SKM-1 treated with dmso at 0.1 percent for 144 hours (cell line): ENCODE measurements around the gene CABP4.
"Not testable (repeated sequence)": the region's sequence is repeated elsewhere in the genome, so short reads cannot be mapped to it uniquely, and the experiment has no call there.

Source experiments
- DNase-seq: peaks from one replicate; lab custom pipeline; 2025; ENCODE audit not compliant: unreplicated experiment; lab: John Stamatoyannopoulos, UW

The CABP4 gene

DNA sequence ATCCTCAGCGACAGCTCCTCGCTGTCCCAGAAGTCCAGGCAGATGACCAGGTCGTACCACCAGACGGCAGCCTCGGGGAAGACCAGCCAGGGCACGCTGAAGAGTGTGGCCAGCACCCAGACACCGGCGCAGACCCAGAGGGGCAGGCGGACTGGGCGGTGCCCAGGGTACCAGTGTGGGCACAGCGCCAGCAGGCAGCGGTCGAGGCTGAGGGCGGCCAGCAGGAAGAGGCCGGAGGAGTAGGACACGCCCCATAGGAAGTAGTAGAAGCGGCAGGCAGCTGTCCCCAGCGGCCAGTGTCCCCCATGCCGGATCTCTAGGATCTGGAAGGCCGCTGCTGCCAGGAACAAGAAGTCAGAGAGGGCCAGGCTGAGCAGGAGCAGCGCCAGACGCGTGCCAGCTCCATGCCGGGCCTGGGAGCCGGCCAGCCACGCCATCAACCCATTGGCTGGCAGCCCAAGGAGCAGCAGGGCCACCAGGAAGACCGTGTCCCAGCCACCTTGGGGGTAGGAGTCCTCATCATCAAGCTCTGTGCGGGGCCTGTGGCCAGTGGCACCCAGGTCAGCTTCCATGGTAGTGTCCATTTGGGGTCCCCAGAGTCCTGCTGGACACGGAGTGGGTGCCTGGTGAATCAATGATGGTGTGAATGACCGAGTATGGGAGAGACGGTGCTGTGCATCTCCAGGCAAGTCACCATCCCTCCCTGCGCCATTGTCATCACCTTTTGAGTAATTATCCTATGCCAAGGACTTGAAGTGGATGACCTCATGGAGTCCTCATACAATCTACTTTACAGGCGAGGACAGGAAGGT, 2.8 kb upstream of the CABP4 start, which contains the start of gene GPR152:
Gene GPR152, minus strand, starts transcription at position 589 of the 812 bp plus-strand sequence. Its CDS starts 5 bp downstream, at position 584.
- no peak for DNase-seq

DNA sequence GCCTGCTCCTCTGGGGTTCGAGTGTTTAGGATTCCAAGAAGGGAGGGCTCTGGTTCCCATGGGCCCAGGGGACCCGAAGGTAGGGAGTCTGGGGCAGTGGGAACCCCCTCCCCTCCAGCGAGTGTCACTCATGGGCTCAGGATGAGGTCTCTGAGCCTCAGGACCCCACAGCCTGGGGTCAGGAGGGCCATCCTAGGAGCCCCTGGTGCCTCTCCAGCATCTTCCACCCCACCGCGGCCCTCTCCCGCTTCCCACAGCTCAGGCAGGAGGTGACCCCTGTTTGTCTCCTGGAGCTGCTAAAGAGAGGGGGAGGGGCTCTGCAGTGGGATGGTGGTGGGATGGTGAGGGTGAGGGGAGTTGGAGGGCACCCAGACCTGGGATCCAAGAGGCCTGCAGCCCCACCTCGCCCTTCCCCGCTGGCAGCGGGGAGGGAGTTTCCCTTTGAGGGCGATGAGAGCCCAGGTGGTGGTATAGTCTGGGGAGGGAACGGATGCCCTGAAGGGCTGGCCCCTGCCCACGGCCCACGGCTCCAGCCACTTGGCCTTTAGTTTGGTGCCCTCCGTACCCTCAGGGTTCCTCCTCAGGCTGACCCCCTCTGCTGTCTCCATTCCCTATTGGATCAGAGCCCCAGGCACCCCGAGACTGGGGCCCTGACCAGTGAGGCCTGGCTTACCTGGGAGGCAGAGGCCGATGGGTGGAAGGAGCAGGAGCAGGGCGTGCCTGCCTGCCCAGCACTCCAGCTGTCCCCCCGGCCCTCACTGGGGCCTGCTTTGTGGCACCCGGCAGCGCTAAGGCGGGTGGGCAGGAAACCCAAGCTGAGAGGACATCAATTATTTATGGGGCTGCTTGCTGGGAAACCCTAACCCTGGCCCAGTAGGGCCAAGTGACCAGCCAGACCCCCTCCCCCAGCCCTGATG, 1.1 kb upstream of the CABP4 start:
- DNase-seq = no peak

GRCh38 chr11:67456068-67456705, 1.0 kb downstream of the CABP4 start:
- no peak for DNase-seq

DNA sequence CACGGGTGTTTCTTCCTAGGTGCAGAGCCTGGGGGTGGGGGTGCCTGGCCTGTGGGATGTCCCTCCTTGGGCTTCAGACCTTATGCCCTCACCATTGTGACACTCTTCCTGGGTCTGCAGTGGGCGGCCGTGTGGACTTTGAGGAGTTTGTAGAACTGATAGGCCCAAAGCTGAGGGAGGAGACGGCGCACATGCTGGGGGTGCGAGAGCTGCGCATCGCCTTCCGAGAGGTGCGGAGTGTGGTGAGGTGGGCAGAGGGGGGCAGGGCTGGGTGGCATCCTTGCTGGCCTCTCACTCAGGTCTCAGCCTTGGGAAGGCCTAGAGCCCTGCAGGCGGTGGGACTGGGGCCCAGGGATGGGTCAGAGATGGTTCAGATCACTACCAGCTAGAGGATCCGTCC, 2.3 kb downstream of the CABP4 start:
- DNase-seq = no peak

DNA sequence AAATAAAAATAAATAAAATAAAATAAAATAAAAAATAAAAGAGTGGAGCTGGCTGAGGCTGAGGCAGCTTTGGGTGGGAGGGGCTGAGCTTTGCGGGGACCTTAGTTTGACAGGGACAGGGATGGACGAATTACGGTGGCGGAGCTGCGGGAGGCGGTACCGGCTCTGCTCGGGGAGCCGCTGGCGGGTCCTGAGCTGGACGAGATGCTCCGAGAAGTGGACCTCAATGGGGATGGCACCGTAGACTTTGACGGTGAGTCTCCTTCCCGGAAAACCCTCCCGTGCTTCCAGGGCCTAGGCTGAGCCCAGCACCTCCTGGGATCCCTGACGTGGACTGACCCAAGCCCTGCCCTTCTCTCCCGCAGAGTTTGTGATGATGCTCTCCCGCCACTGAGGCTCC, 3.1 kb downstream of the CABP4 start:
- no peak for DNase-seq

DNA sequence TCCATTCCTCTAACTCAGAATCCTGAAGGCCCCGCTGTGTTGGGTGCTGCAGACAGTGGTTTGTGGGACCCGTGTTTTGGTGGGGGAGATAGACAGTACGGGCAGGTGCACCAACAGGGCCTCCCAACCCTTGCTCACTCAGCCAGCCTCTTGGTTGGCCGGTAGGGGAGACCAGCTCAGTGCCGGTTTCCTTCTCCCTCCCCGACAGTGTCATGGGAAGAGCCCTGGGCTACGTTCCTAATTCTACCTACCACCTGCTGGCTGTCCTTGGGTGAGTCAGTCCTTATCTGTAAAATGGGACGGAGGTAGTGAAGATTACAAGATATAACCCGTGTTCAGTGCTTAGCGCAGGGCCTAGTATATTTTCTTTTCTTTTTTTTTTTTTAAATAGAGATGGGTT, 8.0 kb downstream of the CABP4 start:
- DNase-seq = no peak

- peak; percentile 42 for DNase-seq
These were observed 8.7 kb downstream of the CABP4 start for GRCh38 chr11:67463680-67464410.

DNA sequence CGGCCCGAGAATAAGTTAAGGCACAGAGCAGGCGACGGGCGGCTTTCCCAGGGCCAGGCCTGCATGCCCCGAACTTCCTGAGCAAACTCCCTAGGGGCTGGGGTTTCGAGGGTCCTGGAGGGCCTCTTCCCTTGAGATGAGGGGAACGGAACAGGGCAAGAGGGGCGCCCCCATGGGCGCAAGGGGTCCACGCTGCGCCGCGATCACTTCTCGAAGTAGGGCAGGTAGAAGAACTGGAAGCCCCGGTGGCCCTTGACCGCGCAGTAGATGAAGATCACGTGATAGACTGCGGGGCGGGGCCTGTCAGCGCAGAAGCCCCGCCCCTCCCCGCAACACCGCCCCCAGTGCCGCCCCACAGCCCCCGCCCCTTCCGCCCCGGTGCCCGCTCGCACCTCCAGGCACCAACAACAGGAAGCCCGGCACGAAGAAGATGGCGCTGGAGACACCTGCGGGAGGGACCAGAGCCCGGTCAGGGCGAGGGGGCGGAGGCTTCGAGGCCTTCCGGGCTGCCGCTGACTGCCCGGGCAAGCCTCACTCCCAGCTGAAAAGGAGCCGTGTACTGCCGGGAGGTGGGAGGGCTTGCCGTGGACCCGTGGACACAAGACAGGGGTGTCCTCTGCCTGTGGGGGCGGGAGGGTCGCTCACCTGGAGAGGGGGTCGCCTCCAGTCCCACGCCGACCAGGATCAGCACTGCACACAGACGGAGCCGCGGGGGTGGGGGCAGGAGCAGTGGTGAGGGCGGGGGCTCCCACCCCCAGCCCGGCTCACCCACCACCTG, 9.4 kb downstream of the CABP4 start:
- peak; percentile 90 for DNase-seq

- no peak for DNase-seq
These were observed 10.0 kb downstream of the CABP4 start for GRCh38 chr11:67465189-67465510.

GRCh38 chr11:67465530-67465929, 10.4 kb downstream of the CABP4 start:
- DNase-seq = not testable (repeated sequence)

GRCh38 chr11:67466367-67466766, 11.2 kb downstream of the CABP4 start:
- DNase-seq = no peak

DNA sequence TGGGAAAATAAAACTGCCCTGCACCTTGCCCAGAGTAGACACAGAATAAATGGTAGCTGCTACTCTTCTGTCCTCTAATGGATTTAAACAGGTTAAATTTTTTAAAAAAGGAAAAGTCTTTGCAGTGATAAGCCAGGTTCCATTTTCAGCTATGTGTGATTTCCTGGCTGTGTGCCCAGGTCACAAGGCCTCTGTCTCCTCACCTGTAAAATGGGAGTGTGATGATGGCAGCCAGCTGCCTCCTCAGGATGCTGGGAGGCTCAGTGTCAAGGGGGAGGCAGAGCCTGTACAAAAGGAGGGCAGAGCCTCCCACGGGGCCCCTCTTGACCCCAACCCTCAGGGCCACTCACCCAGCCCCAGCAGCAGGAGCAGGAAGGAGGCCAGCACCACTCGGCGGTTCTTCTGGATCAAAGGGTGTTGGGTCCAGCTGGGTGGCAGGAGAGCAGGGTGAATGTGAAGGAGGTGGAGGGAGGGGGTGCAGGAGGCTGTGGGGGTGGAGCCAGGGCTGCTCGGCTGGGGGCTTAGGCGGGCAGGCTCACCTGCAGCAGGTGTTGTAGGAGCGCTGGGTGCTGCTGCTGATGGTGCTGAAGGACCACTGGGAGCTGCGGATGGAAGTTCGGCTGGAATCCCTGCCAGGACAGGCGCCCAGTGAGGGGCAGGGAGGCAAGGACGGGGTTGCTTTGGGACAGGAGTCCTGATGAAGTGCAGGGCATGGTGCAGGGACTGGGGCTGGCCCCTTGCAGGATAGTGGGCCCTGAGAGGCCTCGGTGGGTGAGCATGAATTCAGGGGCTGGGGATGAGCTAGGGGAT, 12.0 kb downstream of the CABP4 start:
- DNase-seq = no peak

DNA sequence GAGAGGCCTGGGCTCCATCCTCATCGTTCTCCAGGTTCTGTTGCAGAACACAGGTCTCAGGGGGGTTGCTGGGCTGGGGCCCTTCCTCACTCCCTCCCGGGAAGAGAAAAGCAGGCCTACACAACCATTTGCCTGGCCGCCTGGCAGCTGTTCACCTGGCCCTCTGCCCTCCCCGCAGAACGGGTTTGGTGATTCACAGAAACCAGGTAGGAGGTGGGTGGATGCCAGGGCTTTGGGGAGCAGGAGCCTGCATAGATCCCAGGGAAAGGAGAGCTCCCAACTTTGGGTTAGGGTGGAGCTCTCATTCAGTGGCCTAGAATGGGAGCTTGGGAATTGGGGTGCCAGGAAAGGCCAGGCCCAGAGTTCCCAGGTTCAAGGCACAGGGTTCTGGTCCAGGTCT, 12.9 kb downstream of the CABP4 start:
- no peak for DNase-seq

- DNase-seq = no peak
These were observed 13.3 kb downstream of the CABP4 start for GRCh38 chr11:67468456-67468758.

GRCh38 chr11:67468759-67469507, 13.8 kb downstream of the CABP4 start, which contains the start of gene TMEM134:
Gene TMEM134, minus strand, starts transcription at chr11:67469251. Its CDS starts 59 bp downstream, at chr11:67469192.
- DNase-seq = peak; percentile 79

DNA sequence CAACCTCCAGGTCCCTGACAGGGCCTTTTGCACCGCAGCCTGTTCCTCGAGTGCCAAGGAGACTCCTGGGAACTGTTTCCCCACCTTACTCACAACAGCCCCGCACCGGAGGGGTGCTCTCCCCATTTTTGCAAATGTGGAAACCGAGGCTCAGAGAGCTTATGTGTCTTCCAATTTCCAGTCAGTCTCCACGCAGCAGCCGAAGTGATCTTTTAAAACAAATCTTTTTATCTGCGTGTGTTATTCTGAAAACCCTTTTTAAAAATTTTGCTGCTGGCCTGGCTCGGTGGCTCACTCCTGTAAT, 14.3 kb downstream of the CABP4 start:
- DNase-seq = no peak

DNA sequence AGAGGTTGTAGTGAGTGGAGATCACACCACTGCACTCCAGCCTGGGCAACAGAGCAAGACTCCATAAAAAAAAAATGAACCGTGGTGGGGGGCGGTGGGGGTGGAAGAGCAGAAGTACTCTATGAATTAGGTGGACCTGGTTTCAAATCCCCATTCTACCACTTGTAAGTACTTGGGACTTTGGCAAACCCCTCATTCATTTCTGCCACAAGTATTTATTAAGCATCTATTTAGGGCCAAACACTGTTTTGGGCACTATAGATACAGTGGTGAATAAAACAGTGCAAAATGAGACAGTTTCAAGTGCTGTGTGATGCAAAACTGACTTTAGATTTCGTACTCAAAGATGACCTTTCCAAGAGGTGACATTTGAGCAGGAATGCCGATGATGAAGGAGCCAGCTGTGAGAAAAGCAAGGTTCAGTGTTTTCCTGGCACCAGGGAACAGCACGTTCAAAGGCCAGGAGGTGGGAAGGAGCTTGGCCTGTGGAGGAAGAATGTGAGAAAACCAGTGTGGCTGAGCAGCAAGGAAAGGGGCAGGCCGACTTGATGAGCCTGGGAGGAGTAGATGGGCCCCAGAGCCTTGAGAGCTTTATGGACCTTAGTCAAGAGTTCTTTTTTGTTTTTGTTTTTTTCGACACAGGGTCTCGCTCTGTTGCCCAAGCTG, 15.3 kb downstream of the CABP4 start:
- DNase-seq = no peak

DNA sequence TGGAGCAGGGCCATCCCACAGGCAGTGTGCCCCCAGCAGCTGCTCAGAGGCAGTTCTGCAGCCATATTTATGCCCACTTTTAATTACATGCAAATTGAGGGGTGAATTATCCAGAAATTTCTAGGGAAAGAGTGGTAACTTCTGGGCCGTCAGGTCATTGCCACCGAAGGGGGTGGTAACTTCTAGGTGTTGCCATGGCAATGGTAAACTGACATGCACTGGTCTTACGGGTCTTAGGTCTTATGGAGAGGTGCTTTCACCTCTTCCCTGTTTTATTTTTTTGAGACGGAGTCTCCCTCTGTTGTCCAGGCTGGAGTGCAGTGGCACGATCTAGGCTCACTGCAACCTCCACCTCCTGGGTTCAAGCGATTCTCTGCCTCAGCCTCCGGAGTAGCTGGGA, 17.7 kb downstream of the CABP4 start:
- DNase-seq = no peak
